ENCODE data around the gene NECTIN3. TPM values are rescaled to one million over a fixed set of nuclear protein-coding genes. Genes with fewer than 3 reads are reported as not detected.
A peak's percentile ranks its signal among the peaks of the same experiment; 100 is the strongest.

Gene NECTIN3
- total and polyA plus RNA-seq, 2 experiments from 2014 or later: 16.1 to 22.8 TPM

- H3K36me3 ChIP-seq: no peaks in the 10 kb centered on the region
- H3K4me1 ChIP-seq (ENCODE audit: low read depth): no peaks in the 10 kb centered on the region
- no peak for DNase-seq (ENCODE audit: low read depth in 1 of 2, low spot score in 1 of 2)
- TF ChIP-seq CTCF (IDR thresholded peaks at IDR 0.05; ENCODE audit: low read depth, low read length): no peak
- no peak overlapping the region for H3K4me3 ChIP-seq
- no peak overlapping the region for H3K27ac ChIP-seq
- no peaks in the 10 kb centered on the region for H3K27me3 ChIP-seq
- no peaks in the 10 kb centered on the region for H3K9me3 ChIP-seq (ENCODE audit: low read depth)
Observed at GRCh38 chr3:111212511-111212910, 140.9 kb downstream of the NECTIN3 start.

- no peaks in the 10 kb centered on the region for H3K27me3 ChIP-seq
- TF ChIP-seq CTCF (IDR thresholded peaks at IDR 0.05; ENCODE audit: low read depth, low read length): no peak
Observed at GRCh38 chr3:111215481-111215880, 143.9 kb downstream of the NECTIN3 start.

GRCh38 chr3:111218615-111219014 lies 147.0 kb downstream of the NECTIN3 start:
- DNase-seq (ENCODE audit: low read depth in 1 of 2, low spot score in 1 of 2): no peak
- no peaks in the 10 kb centered on the region for H3K36me3 ChIP-seq
- no peaks in the 10 kb centered on the region for H3K27me3 ChIP-seq
- no peaks in the 10 kb centered on the region for H3K4me1 ChIP-seq (ENCODE audit: low read depth)
- TF ChIP-seq CTCF (IDR thresholded peaks at IDR 0.05; ENCODE audit: low read depth, low read length): no peak
- no peaks in the 10 kb centered on the region for H3K9me3 ChIP-seq (ENCODE audit: low read depth)
- H3K4me3 ChIP-seq: no peak overlapping the region
- no peak overlapping the region for H3K27ac ChIP-seq

More at GRCh38 chr3:111215481-111215880, 143.9 kb downstream of the NECTIN3 start:
- Histone ChIP-seq H3K36me3 (no peaks in the 10 kb centered on the region), H3K4me1 (ENCODE audit: low read depth) (no peaks in the 10 kb centered on the region), H3K4me3 (no peak overlapping the region), H3K9me3 (ENCODE audit: low read depth) (no peaks in the 10 kb centered on the region), H3K27ac (no peak overlapping the region)
- no peak for DNase-seq (ENCODE audit: low read depth in 1 of 2, low spot score in 1 of 2)

GRCh38 chr3:111227216-111227615 lies 155.6 kb downstream of the NECTIN3 start:
- no peak for TF ChIP-seq CTCF (IDR thresholded peaks at IDR 0.05; ENCODE audit: low read depth, low read length)
- H3K36me3 ChIP-seq: no peaks in the 10 kb centered on the region
- no peaks in the 10 kb centered on the region for H3K9me3 ChIP-seq (ENCODE audit: low read depth)
- no peak overlapping the region for H3K4me3 ChIP-seq
- no peaks in the 10 kb centered on the region for H3K27me3 ChIP-seq
- no peak overlapping the region for H3K27ac ChIP-seq
- H3K4me1 ChIP-seq (ENCODE audit: low read depth): no peaks in the 10 kb centered on the region
- peak in 1 of 2 donors; percentile 29 for DNase-seq (ENCODE audit: low read depth in 1 of 2, low spot score in 1 of 2)

GRCh38 chr3:111229301-111229700 lies 157.7 kb downstream of the NECTIN3 start:
- Histone ChIP-seq H3K4me1 (ENCODE audit: low read depth) (no peaks in the 10 kb centered on the region), H3K27ac (no peak overlapping the region), H3K9me3 (ENCODE audit: low read depth) (no peaks in the 10 kb centered on the region), H3K4me3 (no peak overlapping the region), H3K27me3 (no peaks in the 10 kb centered on the region), H3K36me3 (no peaks in the 10 kb centered on the region)
- DNase-seq (ENCODE audit: low read depth in 1 of 2, low spot score in 1 of 2): no peak
- TF ChIP-seq CTCF (IDR thresholded peaks at IDR 0.05; ENCODE audit: low read depth, low read length): no peak

Measured in cardiac muscle cell (in vitro differentiated cells and primary cell).